GM23338 (cell line): ENCODE results near the gene SLC6A19. TPM values are rescaled to one million over a fixed set of nuclear protein-coding genes. Genes with fewer than 3 reads are reported as not detected.

Experiments
- ATAC-seq: fragments of 200-7000 bp; cut with Tn5 transposase; 3 replicates; pipeline ENCODE4 v1.9.1; 2020
- DNase-seq: peaks from one replicate; pipeline ENCODE4 v3.0.0-alpha.2; 2015; ENCODE audit warnings: low spot score
- H2AFZ ChIP-seq: fragments of 200-600 bp; sonication (generic); 2 replicates; pipeline ENCODE4 v1.8.0; 2016; ENCODE audit warnings: antibody characterized with exemption, mild to moderate bottlenecking, moderate library complexity
- H3F3A ChIP-seq: fragments of 200-600 bp; sonication (generic); replicated peaks from 2 replicates; pipeline ENCODE4 v1.8.0; 2017; ENCODE audit warnings: antibody characterized with exemption, mixed run types, low read depth
- H3K27ac ChIP-seq: fragments of 200-600 bp; sonication (generic); 2 replicates; pipeline ENCODE4 v1.6.1; 2016; ENCODE audit warnings: low read depth
- H3K27me3 ChIP-seq: fragments of 200-600 bp; sonication (generic); 2 replicates; pipeline ENCODE4 v1.8.0; 2016; ENCODE audit warnings: mild to moderate bottlenecking, mixed run types, moderate library complexity; ENCODE audit not compliant: insufficient read depth
- H3K36me3 ChIP-seq: fragments of 200-600 bp; sonication (generic); 2 replicates; pipeline ENCODE4 v1.8.0; 2016; ENCODE audit warnings: mild to moderate bottlenecking; ENCODE audit not compliant: insufficient read depth
- H3K4me1 ChIP-seq: fragments of 200-600 bp; sonication (generic); 2 replicates; pipeline ENCODE4 v1.8.0; 2016; ENCODE audit warnings: mild to moderate bottlenecking, moderate library complexity; ENCODE audit not compliant: insufficient read depth
- H3K4me2 ChIP-seq: fragments of 200-600 bp; sonication (generic); 2 replicates; pipeline ENCODE4 v1.7.1; 2017; ENCODE audit warnings: mixed run types
- H3K4me3 ChIP-seq: fragments of 200-600 bp; sonication (generic); 2 replicates; pipeline ENCODE4 v1.6.1; 2016; ENCODE audit warnings: mixed run types
- H3K79me2 ChIP-seq: fragments of 200-600 bp; sonication (generic); replicated peaks from 2 replicates; pipeline ENCODE4 v1.8.0; 2017; ENCODE audit warnings: mild to moderate bottlenecking; ENCODE audit not compliant: insufficient read depth
- H3K9me2 ChIP-seq: fragments of 200-600 bp; sonication (generic); 2 replicates; pipeline ENCODE4 v1.8.0; 2017; ENCODE audit not compliant: insufficient read depth
- H4K20me1 ChIP-seq: fragments of 200-600 bp; sonication (generic); replicated peaks from 2 replicates; pipeline ENCODE4 v1.8.0; 2017; ENCODE audit warnings: mild to moderate bottlenecking; ENCODE audit not compliant: insufficient read depth
- H3K27ac Mint-ChIP-seq: 2 replicates; pipeline ENCODE4 v1.8.0; 2020; ENCODE audit warnings: inconsistent platforms, mild to moderate bottlenecking, moderate library complexity, mixed read lengths
- H3K27me3 Mint-ChIP-seq: 3 replicates; pipeline ENCODE4 v1.8.0; 2022; ENCODE audit warnings: low read depth, mild to moderate bottlenecking, moderate library complexity, mixed read lengths, inconsistent platforms; ENCODE audit not compliant: insufficient read depth, poor library complexity
- H3K36me3 Mint-ChIP-seq: 3 replicates; pipeline ENCODE4 v1.8.0; 2021; ENCODE audit warnings: low read depth, mild to moderate bottlenecking, inconsistent platforms, moderate library complexity, mixed read lengths
- H3K4me1 Mint-ChIP-seq: 3 replicates; pipeline ENCODE4 v1.8.0; 2020; ENCODE audit warnings: mild to moderate bottlenecking, inconsistent platforms, mixed read lengths
- H3K4me3 Mint-ChIP-seq: 3 replicates; pipeline ENCODE4 v1.8.0; 2021; ENCODE audit warnings: moderate library complexity, mild to moderate bottlenecking, inconsistent platforms, mixed read lengths
- H3K9me3 Mint-ChIP-seq: 3 replicates; pipeline ENCODE4 v1.8.0; 2020; ENCODE audit warnings: moderate library complexity, mild to moderate bottlenecking, inconsistent platforms, mixed read lengths
- CREB1 ChIP-seq: fragments of 250-450 bp; sonication (Bioruptor Pico); IDR thresholded peaks from 2 replicates; pipeline ENCODE4 v1.5.0; 2020; ENCODE audit warnings: low read depth, mild to moderate bottlenecking, moderate library complexity
- EZH2 ChIP-seq: fragments of 200-600 bp; sonication (generic); IDR thresholded peaks from one replicate; pipeline ENCODE4 v1.8.0; 2017; ENCODE audit warnings: antibody characterized with exemption, mild to moderate bottlenecking, low read depth; ENCODE audit not compliant: unreplicated experiment
- EZH2phosphoT487 ChIP-seq: fragments of 200-600 bp; sonication (generic); IDR thresholded peaks from one replicate; pipeline ENCODE4 v1.8.1; 2018; ENCODE audit warnings: antibody characterized with exemption; ENCODE audit not compliant: unreplicated experiment
- JUNB ChIP-seq: IDR thresholded peaks from one replicate; pipeline ENCODE4 v1.6.1; 2016; ENCODE audit warnings: antibody characterized with exemption; ENCODE audit not compliant: unreplicated experiment
- NANOG ChIP-seq: IDR thresholded peaks from 2 replicates; pipeline ENCODE4 v1.6.1; 2016; ENCODE audit warnings: antibody characterized with exemption, borderline replicate concordance
- POLR2AphosphoS5 ChIP-seq: IDR thresholded peaks from 2 replicates; pipeline ENCODE4 v1.6.1; 2016; ENCODE audit warnings: antibody characterized with exemption, low read depth
- STAT1 ChIP-seq: IDR thresholded peaks from one replicate; pipeline ENCODE4 v1.6.1; 2016; ENCODE audit warnings: antibody characterized with exemption; ENCODE audit not compliant: unreplicated experiment
- ZNF114 ChIP-seq: fragments of 250-450 bp; sonication (Bioruptor Pico); IDR thresholded peaks from 2 replicates; pipeline ENCODE4 v1.5.0; 2020; ENCODE audit warnings: mild to moderate bottlenecking, moderate library complexity
- ZNF331 ChIP-seq: fragments of 250-450 bp; sonication (Bioruptor Pico); IDR thresholded peaks from 2 replicates; pipeline ENCODE4 v1.5.0; 2020; ENCODE audit warnings: low read depth, mild to moderate bottlenecking, moderate library complexity
- polyA plus RNA-seq: library from polyadenylated mRNA; unstranded; fragments of >200 nt; fragmentation: Nextera tagmentation; extraction: Ambion mirVana; gene quantifications from 2 replicates; pipeline ENCODE4 v1.2.1, GENCODE V29; 2016
- total RNA-seq: library from RNA; depleted of rRNA; stranded (reverse); fragments of >200 nt; shearing (Covaris generic); gene quantifications from 2 replicates; pipeline ENCODE4 v1.2.3, GENCODE V29; 2014
- TF ChIP-seq, protein P1 (sequence below), 2 experiments: fragments of 200-600 bp in 1 of 2; sonication (generic) in 1 of 2; conservative IDR thresholded peaks; 2 replicates each; pipeline versions ENCODE4 v1.5.1 to v1.6.1; 2016 to 2017; ENCODE audit warnings: antibody characterized with exemption in 2 of 2, low read depth in 2 of 2, mild to moderate bottlenecking in 2 of 2, moderate library complexity in 1 of 2
- TF ChIP-seq, protein P2 (sequence below): fragments of 250-450 bp; sonication (Bioruptor Pico); IDR thresholded peaks from 2 replicates; pipeline ENCODE4 v1.5.0; 2020; ENCODE audit warnings: mild to moderate bottlenecking, moderate library complexity
- TF ChIP-seq, protein P3 (sequence below): IDR thresholded peaks from 2 replicates; pipeline ENCODE4 v1.6.1; 2016; ENCODE audit warnings: antibody characterized with exemption

SLC6A19 gene
- total and polyA plus RNA-seq, 2 experiments from 2014 or later, result not detected

DNA sequence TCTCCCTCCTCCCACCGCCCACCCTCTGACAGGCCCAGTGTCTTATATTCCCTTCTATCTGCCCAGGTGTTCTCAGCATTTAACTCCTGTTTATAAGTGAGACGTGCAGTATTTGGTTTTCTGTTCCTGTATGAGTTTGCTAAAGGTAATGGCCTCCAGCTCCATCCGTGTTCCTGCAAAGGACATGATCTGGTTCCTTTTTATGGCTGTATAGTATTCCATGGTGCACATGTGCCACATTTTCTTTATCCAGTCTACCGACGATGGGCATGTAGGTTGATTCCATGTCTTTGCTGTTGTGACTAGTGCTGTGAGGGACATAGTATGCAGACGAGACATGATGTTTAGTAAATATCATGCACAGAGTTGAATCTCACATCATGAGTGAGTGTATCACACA is 7.0 kb upstream of the SLC6A19 start:
- Histone ChIP-seq H3K4me3 (no peak overlapping the region), H3F3A (0 out of 2 replicates have a peak, but pooled peaks cover 3% of the 10 kb centered on the region), H3K27me3 (no peaks in the 10 kb centered on the region), H4K20me1 (no peaks in the 10 kb centered on the region), H3K4me1 (no peaks in the 10 kb centered on the region), H3K79me2 (no peaks in the 10 kb centered on the region), H3K9me2 (no peaks in the 10 kb centered on the region), H3K27ac (no peak overlapping the region), H3K4me2 (no peak overlapping the region), H2AFZ (no peak overlapping the region), H3K36me3 (no peaks in the 10 kb centered on the region)
- DNase-seq, result no peak
- TF ChIP-seq ZNF114 (CRISPR knock-in tag), result no peak
- no peak for TF ChIP-seq CREB1 (CRISPR knock-in tag)
- TF ChIP-seq EZH2phosphoT487, result no peak
- TF ChIP-seq STAT1, result no peak
- TF ChIP-seq JUNB, result no peak
- Mint-ChIP-seq H3K27ac (no peak overlapping the region), H3K4me3 (no peak overlapping the region), H3K4me1 (no peaks in the 10 kb centered on the region), H3K36me3 (no peaks in the 10 kb centered on the region), H3K9me3 (no peaks in the 10 kb centered on the region), H3K27me3 (peaks cover 19% of the 10 kb centered on the region)
- no peak for ATAC-seq

DNA sequence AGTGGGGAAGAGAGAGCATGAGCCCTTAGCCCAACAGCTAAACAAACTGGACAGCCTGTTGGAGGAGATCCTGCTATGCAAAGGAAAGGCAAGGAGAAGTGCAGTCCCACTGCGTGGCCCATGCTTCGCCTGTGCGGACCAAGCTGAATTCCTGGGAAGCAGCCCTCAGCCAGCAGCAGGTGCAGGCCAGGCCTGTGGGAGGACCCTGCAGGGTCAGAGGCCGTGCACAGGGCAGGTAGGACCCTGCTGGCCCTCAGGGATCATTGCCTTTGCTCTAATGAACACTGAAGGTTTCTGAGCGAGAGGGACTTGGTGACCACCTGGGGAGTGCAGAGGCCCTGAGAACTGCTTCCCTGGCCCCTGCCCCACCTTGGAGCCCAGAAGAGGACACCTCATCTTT is 6.0 kb upstream of the SLC6A19 start:
- H3K36me3 Mint-ChIP-seq, result no peaks in the 10 kb centered on the region
- no peaks in the 10 kb centered on the region for H4K20me1 ChIP-seq
- no peaks in the 10 kb centered on the region for H3K9me3 Mint-ChIP-seq
- no peaks in the 10 kb centered on the region for H3K79me2 ChIP-seq
- H3K4me1 ChIP-seq, result no peaks in the 10 kb centered on the region
- no peak overlapping the region for H3K27ac ChIP-seq
- DNase-seq (no peak), ATAC-seq (no peak)
- no peaks in the 10 kb centered on the region for H3K4me1 Mint-ChIP-seq
- H3K9me2 ChIP-seq, result no peaks in the 10 kb centered on the region
- H3K36me3 ChIP-seq, result no peaks in the 10 kb centered on the region
- no peaks in the 10 kb centered on the region for H3K27me3 ChIP-seq
- H3K27ac Mint-ChIP-seq, result no peak overlapping the region
- no peak overlapping the region for H2AFZ ChIP-seq
- H3K4me3 ChIP-seq, result no peak overlapping the region
- 0 out of 2 replicates have a peak, but pooled peaks cover 6% of the 10 kb centered on the region for H3F3A ChIP-seq
- no peak overlapping the region for H3K4me2 ChIP-seq
- H3K27me3 Mint-ChIP-seq, result peaks cover 13% of the 10 kb centered on the region
- H3K4me3 Mint-ChIP-seq, result no peak overlapping the region
- TF ChIP-seq, protein P1, sequence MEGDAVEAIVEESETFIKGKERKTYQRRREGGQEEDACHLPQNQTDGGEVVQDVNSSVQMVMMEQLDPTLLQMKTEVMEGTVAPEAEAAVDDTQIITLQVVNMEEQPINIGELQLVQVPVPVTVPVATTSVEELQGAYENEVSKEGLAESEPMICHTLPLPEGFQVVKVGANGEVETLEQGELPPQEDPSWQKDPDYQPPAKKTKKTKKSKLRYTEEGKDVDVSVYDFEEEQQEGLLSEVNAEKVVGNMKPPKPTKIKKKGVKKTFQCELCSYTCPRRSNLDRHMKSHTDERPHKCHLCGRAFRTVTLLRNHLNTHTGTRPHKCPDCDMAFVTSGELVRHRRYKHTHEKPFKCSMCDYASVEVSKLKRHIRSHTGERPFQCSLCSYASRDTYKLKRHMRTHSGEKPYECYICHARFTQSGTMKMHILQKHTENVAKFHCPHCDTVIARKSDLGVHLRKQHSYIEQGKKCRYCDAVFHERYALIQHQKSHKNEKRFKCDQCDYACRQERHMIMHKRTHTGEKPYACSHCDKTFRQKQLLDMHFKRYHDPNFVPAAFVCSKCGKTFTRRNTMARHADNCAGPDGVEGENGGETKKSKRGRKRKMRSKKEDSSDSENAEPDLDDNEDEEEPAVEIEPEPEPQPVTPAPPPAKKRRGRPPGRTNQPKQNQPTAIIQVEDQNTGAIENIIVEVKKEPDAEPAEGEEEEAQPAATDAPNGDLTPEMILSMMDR (conservative IDR thresholded peaks at IDR 0.05; ENCODE audit: low read depth in 2 of 2), result no peak
- TF ChIP-seq, protein P2, sequence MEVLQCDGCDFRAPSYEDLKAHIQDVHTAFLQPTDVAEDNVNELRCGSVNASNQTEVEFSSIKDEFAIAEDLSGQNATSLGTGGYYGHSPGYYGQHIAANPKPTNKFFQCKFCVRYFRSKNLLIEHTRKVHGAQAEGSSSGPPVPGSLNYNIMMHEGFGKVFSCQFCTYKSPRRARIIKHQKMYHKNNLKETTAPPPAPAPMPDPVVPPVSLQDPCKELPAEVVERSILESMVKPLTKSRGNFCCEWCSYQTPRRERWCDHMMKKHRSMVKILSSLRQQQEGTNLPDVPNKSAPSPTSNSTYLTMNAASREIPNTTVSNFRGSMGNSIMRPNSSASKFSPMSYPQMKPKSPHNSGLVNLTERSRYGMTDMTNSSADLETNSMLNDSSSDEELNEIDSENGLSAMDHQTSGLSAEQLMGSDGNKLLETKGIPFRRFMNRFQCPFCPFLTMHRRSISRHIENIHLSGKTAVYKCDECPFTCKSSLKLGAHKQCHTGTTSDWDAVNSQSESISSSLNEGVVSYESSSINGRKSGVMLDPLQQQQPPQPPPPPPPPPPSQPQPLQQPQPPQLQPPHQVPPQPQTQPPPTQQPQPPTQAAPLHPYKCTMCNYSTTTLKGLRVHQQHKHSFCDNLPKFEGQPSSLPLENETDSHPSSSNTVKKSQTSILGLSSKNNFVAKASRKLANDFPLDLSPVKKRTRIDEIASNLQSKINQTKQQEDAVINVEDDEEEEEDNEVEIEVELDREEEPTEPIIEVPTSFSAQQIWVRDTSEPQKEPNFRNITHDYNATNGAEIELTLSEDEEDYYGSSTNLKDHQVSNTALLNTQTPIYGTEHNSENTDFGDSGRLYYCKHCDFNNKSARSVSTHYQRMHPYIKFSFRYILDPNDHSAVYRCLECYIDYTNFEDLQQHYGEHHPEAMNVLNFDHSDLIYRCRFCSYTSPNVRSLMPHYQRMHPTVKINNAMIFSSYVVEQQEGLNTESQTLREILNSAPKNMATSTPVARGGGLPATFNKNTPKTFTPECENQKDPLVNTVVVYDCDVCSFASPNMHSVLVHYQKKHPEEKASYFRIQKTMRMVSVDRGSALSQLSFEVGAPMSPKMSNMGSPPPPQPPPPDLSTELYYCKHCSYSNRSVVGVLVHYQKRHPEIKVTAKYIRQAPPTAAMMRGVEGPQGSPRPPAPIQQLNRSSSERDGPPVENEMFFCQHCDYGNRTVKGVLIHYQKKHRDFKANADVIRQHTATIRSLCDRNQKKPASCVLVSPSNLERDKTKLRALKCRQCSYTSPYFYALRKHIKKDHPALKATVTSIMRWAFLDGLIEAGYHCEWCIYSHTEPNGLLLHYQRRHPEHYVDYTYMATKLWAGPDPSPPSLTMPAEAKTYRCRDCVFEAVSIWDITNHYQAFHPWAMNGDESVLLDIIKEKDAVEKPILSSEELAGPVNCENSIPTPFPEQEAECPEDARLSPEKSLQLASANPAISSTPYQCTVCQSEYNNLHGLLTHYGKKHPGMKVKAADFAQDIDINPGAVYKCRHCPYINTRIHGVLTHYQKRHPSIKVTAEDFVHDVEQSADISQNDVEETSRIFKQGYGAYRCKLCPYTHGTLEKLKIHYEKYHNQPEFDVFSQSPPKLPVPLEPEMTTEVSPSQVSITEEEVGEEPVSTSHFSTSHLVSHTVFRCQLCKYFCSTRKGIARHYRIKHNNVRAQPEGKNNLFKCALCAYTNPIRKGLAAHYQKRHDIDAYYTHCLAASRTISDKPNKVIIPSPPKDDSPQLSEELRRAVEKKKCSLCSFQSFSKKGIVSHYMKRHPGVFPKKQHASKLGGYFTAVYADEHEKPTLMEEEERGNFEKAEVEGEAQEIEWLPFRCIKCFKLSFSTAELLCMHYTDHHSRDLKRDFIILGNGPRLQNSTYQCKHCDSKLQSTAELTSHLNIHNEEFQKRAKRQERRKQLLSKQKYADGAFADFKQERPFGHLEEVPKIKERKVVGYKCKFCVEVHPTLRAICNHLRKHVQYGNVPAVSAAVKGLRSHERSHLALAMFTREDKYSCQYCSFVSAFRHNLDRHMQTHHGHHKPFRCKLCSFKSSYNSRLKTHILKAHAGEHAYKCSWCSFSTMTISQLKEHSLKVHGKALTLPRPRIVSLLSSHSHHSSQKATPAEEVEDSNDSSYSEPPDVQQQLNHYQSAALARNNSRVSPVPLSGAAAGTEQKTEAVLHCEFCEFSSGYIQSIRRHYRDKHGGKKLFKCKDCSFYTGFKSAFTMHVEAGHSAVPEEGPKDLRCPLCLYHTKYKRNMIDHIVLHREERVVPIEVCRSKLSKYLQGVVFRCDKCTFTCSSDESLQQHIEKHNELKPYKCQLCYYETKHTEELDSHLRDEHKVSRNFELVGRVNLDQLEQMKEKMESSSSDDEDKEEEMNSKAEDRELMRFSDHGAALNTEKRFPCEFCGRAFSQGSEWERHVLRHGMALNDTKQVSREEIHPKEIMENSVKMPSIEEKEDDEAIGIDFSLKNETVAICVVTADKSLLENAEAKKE (CRISPR knock-in tag), result no peak
- TF ChIP-seq ZNF114 (CRISPR knock-in tag) (no peak), ZNF331 (CRISPR knock-in tag) (no peak), JUNB (no peak), CREB1 (CRISPR knock-in tag) (no peak), EZH2 (no peak), STAT1 (no peak), NANOG (no peak), EZH2phosphoT487 (no peak), POLR2AphosphoS5 (no peak)
- TF ChIP-seq, protein P3, sequence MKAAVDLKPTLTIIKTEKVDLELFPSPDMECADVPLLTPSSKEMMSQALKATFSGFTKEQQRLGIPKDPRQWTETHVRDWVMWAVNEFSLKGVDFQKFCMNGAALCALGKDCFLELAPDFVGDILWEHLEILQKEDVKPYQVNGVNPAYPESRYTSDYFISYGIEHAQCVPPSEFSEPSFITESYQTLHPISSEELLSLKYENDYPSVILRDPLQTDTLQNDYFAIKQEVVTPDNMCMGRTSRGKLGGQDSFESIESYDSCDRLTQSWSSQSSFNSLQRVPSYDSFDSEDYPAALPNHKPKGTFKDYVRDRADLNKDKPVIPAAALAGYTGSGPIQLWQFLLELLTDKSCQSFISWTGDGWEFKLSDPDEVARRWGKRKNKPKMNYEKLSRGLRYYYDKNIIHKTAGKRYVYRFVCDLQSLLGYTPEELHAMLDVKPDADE, result no peak
